HFFc6 (cell line): ENCODE data around the gene SLU7. TPM values are rescaled to one million over a fixed set of nuclear protein-coding genes. Genes with fewer than 3 reads are reported as not detected.

Experiments used
- DNase-seq: peaks from one replicate; pipeline ENCODE4 v3.0.0-alpha.2; 2018
- H3K27ac Mint-ChIP-seq: 2 replicates; pipeline ENCODE4 v1.8.0; 2020; ENCODE audit warnings: mild to moderate bottlenecking, mixed read lengths
- H3K27me3 Mint-ChIP-seq: 2 replicates; pipeline ENCODE4 v1.8.0; 2021; ENCODE audit warnings: mild to moderate bottlenecking, moderate library complexity, mixed read lengths; ENCODE audit not compliant: insufficient read depth
- H3K36me3 Mint-ChIP-seq: 2 replicates; pipeline ENCODE4 v1.8.0; 2021; ENCODE audit warnings: low read depth, mixed read lengths
- H3K4me1 Mint-ChIP-seq: 2 replicates; pipeline ENCODE4 v1.8.0; 2020; ENCODE audit warnings: low read depth, mixed read lengths
- H3K4me3 Mint-ChIP-seq: 2 replicates; pipeline ENCODE4 v1.8.0; 2020; ENCODE audit warnings: mild to moderate bottlenecking, moderate library complexity, mixed read lengths
- H3K9me3 Mint-ChIP-seq: 2 replicates; pipeline ENCODE4 v1.8.0; 2020; ENCODE audit warnings: mild to moderate bottlenecking, mixed read lengths
- CTCF ChIP-seq: fragments of 200-600 bp; sonication (generic); IDR thresholded peaks from 2 replicates; pipeline ENCODE4 v1.5.0; 2021; ENCODE audit warnings: antibody characterized with exemption, mild to moderate bottlenecking
- total RNA-seq, 6 experiments: library from RNA; stranded (reverse); fragmentation: NEBNext Ultra II Directional; extraction: Animal tissue kit (Norgen Biotek cat#: 25700); gene quantifications; 2 replicates in 1 of 6; 3 replicates in 5 of 6; pipeline ENCODE4 v1.2.3, GENCODE V29; 2021

The SLU7 gene
- total RNA-seq, 6 experiments from 2014 or later, result 32.1 to 47.3 (median 42.1) TPM

- no peak for TF ChIP-seq CTCF
- Mint-ChIP-seq H3K27ac (no peak overlapping the region), H3K4me1 (peaks cover 83% of the 10 kb centered on the region), H3K27me3 (no peaks in the 10 kb centered on the region; the same call in 1 of the 2 replicates), H3K9me3 (no peaks in the 10 kb centered on the region), H3K4me3 (no peak overlapping the region), H3K36me3 (no peaks in the 10 kb centered on the region)
- DNase-seq, result no peak
Observed at GRCh38 chr5:160466116-160466515, 47.2 kb upstream of the SLU7 start.

GRCh38 chr5:160464466-160464797, 45.6 kb upstream of the SLU7 start:
- Mint-ChIP-seq H3K4me3 (no peak overlapping the region), H3K9me3 (no peaks in the 10 kb centered on the region), H3K36me3 (no peaks in the 10 kb centered on the region), H3K27me3 (no peaks in the 10 kb centered on the region), H3K4me1 (peaks cover 78% of the 10 kb centered on the region), H3K27ac (no peak overlapping the region)
- TF ChIP-seq CTCF, result no peak
- DNase-seq, result no peak

GRCh38 chr5:160463740-160464465, 45.0 kb upstream of the SLU7 start:
- TF ChIP-seq CTCF, result no peak
- peak; percentile 87 for DNase-seq
- H3K36me3 Mint-ChIP-seq, result no peaks in the 10 kb centered on the region
- no peaks in the 10 kb centered on the region for H3K9me3 Mint-ChIP-seq
- H3K4me1 Mint-ChIP-seq, result peaks cover 74% of the 10 kb centered on the region
- H3K27ac Mint-ChIP-seq, result peak overlapping the region; percentile 48
- H3K4me3 Mint-ChIP-seq, result peak overlapping the region; percentile 26; the same call in 1 of the 2 replicates
- H3K27me3 Mint-ChIP-seq, result peaks cover 2% of the 10 kb centered on the region; the same call in 1 of the 2 replicates

- Mint-ChIP-seq H3K27ac (peak overlapping the region; percentile 48; the same call in 1 of the 2 replicates), H3K9me3 (no peaks in the 10 kb centered on the region), H3K27me3 (peaks cover 5% of the 10 kb centered on the region; the same call in 1 of the 2 replicates), H3K4me1 (peaks cover 68% of the 10 kb centered on the region), H3K36me3 (no peaks in the 10 kb centered on the region), H3K4me3 (peak overlapping the region; percentile 26; the same call in 1 of the 2 replicates)
- no peak for DNase-seq
- no peak for TF ChIP-seq CTCF
Observed at GRCh38 chr5:160463227-160463626, 44.3 kb upstream of the SLU7 start.

GRCh38 chr5:160462167-160462566, 43.3 kb upstream of the SLU7 start:
- DNase-seq, result no peak
- TF ChIP-seq CTCF, result no peak
- H3K4me3 Mint-ChIP-seq, result no peak overlapping the region
- no peaks in the 10 kb centered on the region for H3K9me3 Mint-ChIP-seq
- no peaks in the 10 kb centered on the region for H3K36me3 Mint-ChIP-seq
- H3K27me3 Mint-ChIP-seq, result peaks cover 5% of the 10 kb centered on the region; the same call in 1 of the 2 replicates
- H3K4me1 Mint-ChIP-seq, result peaks cover 57% of the 10 kb centered on the region
- H3K27ac Mint-ChIP-seq, result no peak overlapping the region
